GM10847 (cell line): ENCODE results near the gene PDGFA.

Experiments used
- POLR2A ChIP-seq: IDR thresholded peaks from 2 replicates; pipeline ENCODE4 v1.6.1; 2011; ENCODE audit not compliant: insufficient read length; ENCODE audit errors: extremely low read depth

The PDGFA gene

GRCh38 chr7:483656-484355 lies 35.8 kb downstream of the PDGFA start:
- TF ChIP-seq POLR2A, result no peak

- TF ChIP-seq POLR2A, result no peak
These were observed 37.0 kb downstream of the PDGFA start for GRCh38 chr7:482521-483083.

- no peak for TF ChIP-seq POLR2A
These were observed 38.3 kb downstream of the PDGFA start for GRCh38 chr7:481219-481930.

- no peak for TF ChIP-seq POLR2A
These were observed 39.0 kb downstream of the PDGFA start for GRCh38 chr7:480531-481218.

- no peak for TF ChIP-seq POLR2A
These were observed 39.6 kb downstream of the PDGFA start for GRCh38 chr7:479948-480499.

GRCh38 chr7:479115-479947 lies 40.3 kb downstream of the PDGFA start:
- TF ChIP-seq POLR2A, result no peak

- TF ChIP-seq POLR2A, result no peak
These were observed 41.9 kb downstream of the PDGFA start for GRCh38 chr7:477626-478220.

GRCh38 chr7:476736-477360 lies 42.8 kb downstream of the PDGFA start:
- no peak for TF ChIP-seq POLR2A

GRCh38 chr7:475951-476441 lies 43.6 kb downstream of the PDGFA start:
- TF ChIP-seq POLR2A, result no peak

GRCh38 chr7:475425-475728 lies 44.3 kb downstream of the PDGFA start:
- TF ChIP-seq POLR2A, result no peak

GRCh38 chr7:474605-475424 lies 44.8 kb downstream of the PDGFA start:
- no peak for TF ChIP-seq POLR2A

- TF ChIP-seq POLR2A, result no peak
These were observed 45.6 kb downstream of the PDGFA start for GRCh38 chr7:473870-474604.
